ENCODE data around the gene CAMK2B.

The CAMK2B gene

GRCh38 chr7:44239361-44239760, 86.0 kb downstream of the CAMK2B start:
- Histone ChIP-seq H3K36me3 (ENCODE audit: control insufficient read depth, insufficient read depth, low read length) (no peaks in the 10 kb centered on the region), H3K4me1 (ENCODE audit: control insufficient read depth, insufficient read depth, low read length) (peaks cover 1% of the 10 kb centered on the region; the same call in 1 of the 2 replicates), H3K4me3 (ENCODE audit: low read length) (no peak overlapping the region), H3K9me3 (ENCODE audit: control insufficient read depth, insufficient read depth, low read length) (no peaks in the 10 kb centered on the region), H3K27me3 (ENCODE audit: control insufficient read depth, insufficient read depth, low read length) (no peaks in the 10 kb centered on the region), H3K27ac (ENCODE audit: low read length) (no peak overlapping the region)
- no CpG with 5 or more reads among the region's 24 CpGs for WGBS (ENCODE audit: insufficient coverage, insufficient read length)
- no peak for DNase-seq (ENCODE audit: low read depth, low spot score)

- WGBS (ENCODE audit: insufficient coverage, insufficient read length): no CpG with 5 or more reads among the region's 17 CpGs
- H3K4me3 ChIP-seq (ENCODE audit: low read length): no peak overlapping the region
- peaks cover 1% of the 10 kb centered on the region; the same call in 1 of the 2 replicates for H3K4me1 ChIP-seq (ENCODE audit: control insufficient read depth, insufficient read depth, low read length)
- no peaks in the 10 kb centered on the region for H3K9me3 ChIP-seq (ENCODE audit: control insufficient read depth, insufficient read depth, low read length)
- H3K27me3 ChIP-seq (ENCODE audit: control insufficient read depth, insufficient read depth, low read length): no peaks in the 10 kb centered on the region
- H3K27ac ChIP-seq (ENCODE audit: low read length): no peak overlapping the region
- H3K36me3 ChIP-seq (ENCODE audit: control insufficient read depth, insufficient read depth, low read length): no peaks in the 10 kb centered on the region
- no peak for DNase-seq (ENCODE audit: low read depth, low spot score)
Measured at GRCh38 chr7:44238116-44238695, 87.2 kb downstream of the CAMK2B start.

- no peak for DNase-seq (ENCODE audit: low read depth, low spot score)
- Histone ChIP-seq H3K9me3 (ENCODE audit: control insufficient read depth, insufficient read depth, low read length) (no peaks in the 10 kb centered on the region), H3K4me3 (ENCODE audit: low read length) (no peak overlapping the region), H3K27ac (ENCODE audit: low read length) (no peak overlapping the region), H3K27me3 (ENCODE audit: control insufficient read depth, insufficient read depth, low read length) (no peaks in the 10 kb centered on the region), H3K4me1 (ENCODE audit: control insufficient read depth, insufficient read depth, low read length) (peaks cover 1% of the 10 kb centered on the region; the same call in 1 of the 2 replicates), H3K36me3 (ENCODE audit: control insufficient read depth, insufficient read depth, low read length) (no peaks in the 10 kb centered on the region)
- no CpG with 5 or more reads among the region's 10 CpGs for WGBS (ENCODE audit: insufficient coverage, insufficient read length)
Measured at GRCh38 chr7:44237696-44238095, 87.7 kb downstream of the CAMK2B start.

GRCh38 chr7:44236333-44236728, 89.1 kb downstream of the CAMK2B start:
- Histone ChIP-seq H3K27me3 (ENCODE audit: control insufficient read depth, insufficient read depth, low read length) (no peaks in the 10 kb centered on the region), H3K27ac (ENCODE audit: low read length) (no peak overlapping the region), H3K36me3 (ENCODE audit: control insufficient read depth, insufficient read depth, low read length) (no peaks in the 10 kb centered on the region), H3K9me3 (ENCODE audit: control insufficient read depth, insufficient read depth, low read length) (no peaks in the 10 kb centered on the region), H3K4me1 (ENCODE audit: control insufficient read depth, insufficient read depth, low read length) (peaks cover 1% of the 10 kb centered on the region; the same call in 1 of the 2 replicates), H3K4me3 (ENCODE audit: low read length) (no peak overlapping the region)
- DNase-seq (ENCODE audit: low read depth, low spot score): no peak
- WGBS (ENCODE audit: insufficient coverage, insufficient read length): no CpG with 5 or more reads among the region's 4 CpGs

- Histone ChIP-seq H3K4me3 (ENCODE audit: low read length) (no peak overlapping the region), H3K27me3 (ENCODE audit: control insufficient read depth, insufficient read depth, low read length) (no peaks in the 10 kb centered on the region), H3K9me3 (ENCODE audit: control insufficient read depth, insufficient read depth, low read length) (no peaks in the 10 kb centered on the region), H3K36me3 (ENCODE audit: control insufficient read depth, insufficient read depth, low read length) (no peaks in the 10 kb centered on the region), H3K27ac (ENCODE audit: low read length) (no peak overlapping the region), H3K4me1 (ENCODE audit: control insufficient read depth, insufficient read depth, low read length) (peaks cover 1% of the 10 kb centered on the region; the same call in 1 of the 2 replicates)
- DNase-seq (ENCODE audit: low read depth, low spot score): no peak
- WGBS (ENCODE audit: insufficient coverage, insufficient read length): no CpG with 5 or more reads among the region's 22 CpGs
Measured at GRCh38 chr7:44235582-44236332, 89.6 kb downstream of the CAMK2B start.

- Histone ChIP-seq H3K27ac (ENCODE audit: low read length) (no peak overlapping the region), H3K4me1 (ENCODE audit: control insufficient read depth, insufficient read depth, low read length) (peaks cover 1% of the 10 kb centered on the region; the same call in 1 of the 2 replicates), H3K36me3 (ENCODE audit: control insufficient read depth, insufficient read depth, low read length) (no peaks in the 10 kb centered on the region), H3K9me3 (ENCODE audit: control insufficient read depth, insufficient read depth, low read length) (no peaks in the 10 kb centered on the region), H3K4me3 (ENCODE audit: low read length) (no peak overlapping the region), H3K27me3 (ENCODE audit: control insufficient read depth, insufficient read depth, low read length) (no peaks in the 10 kb centered on the region)
- no peak for DNase-seq (ENCODE audit: low read depth, low spot score)
- no CpG with 5 or more reads among the region's 8 CpGs for WGBS (ENCODE audit: insufficient coverage, insufficient read length)
Measured at GRCh38 chr7:44235066-44235465, 90.3 kb downstream of the CAMK2B start.

GRCh38 chr7:44232901-44233715, 92.3 kb downstream of the CAMK2B start:
- Histone ChIP-seq H3K9me3 (ENCODE audit: control insufficient read depth, insufficient read depth, low read length) (no peaks in the 10 kb centered on the region), H3K4me1 (ENCODE audit: control insufficient read depth, insufficient read depth, low read length) (peaks cover 1% of the 10 kb centered on the region; the same call in 1 of the 2 replicates), H3K27me3 (ENCODE audit: control insufficient read depth, insufficient read depth, low read length) (no peaks in the 10 kb centered on the region), H3K27ac (ENCODE audit: low read length) (no peak overlapping the region), H3K36me3 (ENCODE audit: control insufficient read depth, insufficient read depth, low read length) (no peaks in the 10 kb centered on the region), H3K4me3 (ENCODE audit: low read length) (no peak overlapping the region)
- whole genome bisulfite sequencing (ENCODE audit: insufficient coverage, insufficient read length): no CpG with 5 or more reads among the region's 22 CpGs
- DNase-seq (ENCODE audit: low read depth, low spot score): no peak

GRCh38 chr7:44232396-44232795, 93.0 kb downstream of the CAMK2B start:
- Histone ChIP-seq H3K4me3 (ENCODE audit: low read length) (no peak overlapping the region), H3K27ac (ENCODE audit: low read length) (no peak overlapping the region), H3K9me3 (ENCODE audit: control insufficient read depth, insufficient read depth, low read length) (no peaks in the 10 kb centered on the region), H3K4me1 (ENCODE audit: control insufficient read depth, insufficient read depth, low read length) (peaks cover 1% of the 10 kb centered on the region; the same call in 1 of the 2 replicates), H3K27me3 (ENCODE audit: control insufficient read depth, insufficient read depth, low read length) (no peaks in the 10 kb centered on the region), H3K36me3 (ENCODE audit: control insufficient read depth, insufficient read depth, low read length) (no peaks in the 10 kb centered on the region)
- WGBS (ENCODE audit: insufficient coverage, insufficient read length): no CpG with 5 or more reads among the region's 13 CpGs
- no peak for DNase-seq (ENCODE audit: low read depth, low spot score)

- Histone ChIP-seq H3K9me3 (ENCODE audit: control insufficient read depth, insufficient read depth, low read length) (no peaks in the 10 kb centered on the region), H3K4me1 (ENCODE audit: control insufficient read depth, insufficient read depth, low read length) (no peaks in the 10 kb centered on the region; the same call in 1 of the 2 replicates), H3K36me3 (ENCODE audit: control insufficient read depth, insufficient read depth, low read length) (no peaks in the 10 kb centered on the region), H3K27me3 (ENCODE audit: control insufficient read depth, insufficient read depth, low read length) (no peaks in the 10 kb centered on the region), H3K27ac (ENCODE audit: low read length) (no peak overlapping the region), H3K4me3 (ENCODE audit: low read length) (no peak overlapping the region)
- WGBS (ENCODE audit: insufficient coverage, insufficient read length): no CpG with 5 or more reads among the region's 12 CpGs
- DNase-seq (ENCODE audit: low read depth, low spot score): no peak
Measured at GRCh38 chr7:44231088-44231487, 94.3 kb downstream of the CAMK2B start.

- no peak overlapping the region for H3K27ac ChIP-seq (ENCODE audit: low read length)
- no CpG with 5 or more reads among the region's 7 CpGs for WGBS (ENCODE audit: insufficient coverage, insufficient read length)
- no peaks in the 10 kb centered on the region; the same call in 1 of the 2 replicates for H3K4me1 ChIP-seq (ENCODE audit: control insufficient read depth, insufficient read depth, low read length)
- no peaks in the 10 kb centered on the region for H3K36me3 ChIP-seq (ENCODE audit: control insufficient read depth, insufficient read depth, low read length)
- H3K4me3 ChIP-seq (ENCODE audit: low read length): no peak overlapping the region
- H3K27me3 ChIP-seq (ENCODE audit: control insufficient read depth, insufficient read depth, low read length): no peaks in the 10 kb centered on the region
- no peaks in the 10 kb centered on the region for H3K9me3 ChIP-seq (ENCODE audit: control insufficient read depth, insufficient read depth, low read length)
- no peak for DNase-seq (ENCODE audit: low read depth, low spot score)
Measured at GRCh38 chr7:44230286-44230685, 95.1 kb downstream of the CAMK2B start.

Data from iPS DF 6.9 (cell line).